Pulmonary artery endothelial cell (primary cell): ENCODE measurements around the gene AVPR1A. TPM values are rescaled to one million over a fixed set of nuclear protein-coding genes. Genes with fewer than 3 reads are reported as not detected.
"Not testable (repeated sequence)": the region's sequence is repeated elsewhere in the genome, so short reads cannot be mapped to it uniquely, and the experiment has no call there.

Experiments used
- DNase-seq: peaks from one replicate; pipeline ENCODE4 v3.0.0-alpha.2; 2011; ENCODE audit warnings: low read depth, low spot score
- total RNA-seq: library from RNA; depleted of rRNA; stranded (reverse); fragments of >200 nt; gene quantifications from 2 replicates; pipeline ENCODE4 v1.2.3, GENCODE V29; 2014

The AVPR1A gene
- not detected in 2 replicates for total RNA-seq

DNA sequence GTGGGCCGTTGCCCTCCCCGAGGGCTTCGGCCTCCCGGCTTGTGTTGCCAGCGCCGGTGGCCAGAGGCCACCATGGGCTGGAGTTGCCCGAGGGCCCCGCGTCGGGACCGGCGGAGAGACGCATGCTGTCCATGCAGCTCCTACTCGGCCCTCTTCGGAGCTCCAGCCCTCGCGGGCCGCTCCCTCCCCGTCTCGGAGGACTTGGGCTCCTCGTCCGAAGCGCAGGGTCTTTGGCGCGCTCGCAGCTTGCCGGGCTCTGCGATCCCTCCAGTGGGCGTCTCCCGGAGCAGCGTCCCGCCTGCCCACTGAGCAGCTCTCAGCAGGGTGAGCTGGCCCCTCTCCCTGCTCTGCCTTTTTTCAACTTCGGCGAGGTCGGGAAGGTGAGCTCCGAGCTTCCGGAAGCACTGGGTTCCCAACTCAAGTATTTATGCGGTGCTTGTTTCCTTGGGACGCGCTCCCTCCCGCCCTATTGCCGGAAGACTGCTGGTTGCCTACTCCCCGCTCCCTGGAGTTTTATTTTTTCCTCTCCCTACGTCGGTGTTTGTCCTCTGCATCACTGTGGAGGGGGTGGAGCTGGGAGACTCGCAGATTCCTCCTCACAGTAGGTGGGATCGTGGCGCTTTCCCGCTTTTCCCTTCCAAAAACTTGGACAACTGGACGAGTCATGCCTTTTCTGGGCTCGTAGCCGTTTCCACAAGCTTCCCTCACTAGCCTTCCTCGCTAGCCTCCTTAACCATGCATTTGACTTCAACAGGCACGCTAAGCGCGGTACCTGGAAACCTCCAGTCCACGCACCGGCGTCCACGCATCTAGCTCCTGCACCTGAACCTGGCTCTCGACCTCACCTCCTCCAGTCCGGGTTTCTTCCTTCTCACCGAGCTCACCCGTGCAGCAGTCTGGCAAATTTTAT is at the start of gene AVPR1A:
AVPR1A (minus strand) TSS at position 489 of the 910 bp plus-strand sequence; CDS start at position 124, 365 bp downstream.
- no peak for DNase-seq

DNA sequence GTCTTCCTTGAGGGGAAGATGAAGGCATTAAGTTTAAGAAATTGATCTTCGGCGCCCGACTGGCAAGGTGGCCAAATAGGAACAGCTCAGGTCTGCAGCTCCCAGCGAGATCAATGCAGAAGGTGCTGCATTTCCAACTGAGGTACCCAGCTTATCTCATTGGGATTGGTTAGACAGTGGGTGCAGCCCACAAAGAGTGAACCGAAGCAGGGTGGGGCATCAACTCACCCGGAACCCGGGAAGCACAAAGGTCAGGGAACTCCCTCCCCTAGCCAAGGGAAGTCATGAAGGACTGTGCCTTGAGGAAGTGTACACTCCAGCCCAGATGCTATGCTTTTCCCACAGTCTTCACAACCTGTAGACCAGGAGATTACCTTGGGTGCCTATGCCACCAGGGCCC is 45.2 kb upstream of the AVPR1A start:
- no peak for DNase-seq

DNA sequence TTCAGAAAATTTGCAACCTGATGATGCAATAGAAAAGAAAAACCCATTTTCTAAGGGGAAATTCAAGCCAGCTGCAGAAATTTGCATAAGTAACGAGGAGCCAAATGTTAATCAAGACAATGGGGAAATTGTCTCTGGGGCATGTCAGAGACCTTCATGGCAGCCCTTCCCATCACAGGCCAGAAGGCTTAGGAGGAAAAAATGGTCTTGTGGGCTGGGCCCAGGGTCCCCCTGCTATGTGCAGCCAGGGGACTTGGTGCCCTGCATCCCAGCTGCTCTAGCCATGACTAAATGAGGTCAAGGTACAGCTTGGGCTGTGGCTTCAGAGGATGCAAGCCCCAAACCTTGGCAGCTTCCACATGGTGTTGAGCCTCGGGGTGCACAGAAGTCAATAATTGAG is 28.2 kb upstream of the AVPR1A start:
- DNase-seq = no peak

DNA sequence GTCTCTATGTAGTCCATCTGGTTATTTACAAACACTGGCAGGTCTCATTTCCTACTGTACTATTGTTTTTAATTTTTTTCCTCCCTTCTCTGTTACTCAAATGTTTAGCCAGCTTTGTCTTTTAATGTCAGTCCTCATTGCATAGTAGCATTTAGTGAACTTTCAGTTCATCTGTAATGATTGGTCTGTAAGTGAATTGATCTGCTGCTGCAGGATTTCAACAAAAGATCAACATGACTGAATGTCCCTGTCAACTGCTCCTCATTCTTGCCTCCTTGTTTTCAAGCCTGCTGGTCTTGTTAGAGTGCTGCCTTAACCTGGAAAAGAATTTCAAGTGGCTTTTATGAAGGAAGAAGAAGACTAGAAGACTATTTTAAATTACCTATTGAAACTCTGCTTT is 19.3 kb upstream of the AVPR1A start:
- DNase-seq = no peak

DNA sequence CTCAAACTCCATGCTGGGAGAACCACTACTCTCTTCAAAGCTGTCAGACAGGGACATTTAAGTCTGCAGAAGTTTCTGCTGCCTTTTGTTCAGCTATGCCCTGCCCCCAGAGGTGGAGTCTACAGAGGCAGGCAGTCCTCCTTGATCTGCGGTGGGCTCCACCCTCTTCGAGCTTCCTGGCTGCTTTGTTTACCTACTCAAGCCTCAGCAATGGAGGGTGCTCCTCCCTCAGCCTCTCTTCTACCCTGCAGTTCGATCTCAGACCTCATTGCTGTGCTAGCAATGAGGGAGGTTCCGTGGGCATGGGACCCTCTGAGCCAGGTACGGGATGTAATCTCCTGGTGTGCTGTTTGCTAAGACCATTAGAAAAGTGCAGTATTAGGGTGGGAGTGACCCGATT is 16.7 kb upstream of the AVPR1A start:
- DNase-seq = not testable (repeated sequence)

DNA sequence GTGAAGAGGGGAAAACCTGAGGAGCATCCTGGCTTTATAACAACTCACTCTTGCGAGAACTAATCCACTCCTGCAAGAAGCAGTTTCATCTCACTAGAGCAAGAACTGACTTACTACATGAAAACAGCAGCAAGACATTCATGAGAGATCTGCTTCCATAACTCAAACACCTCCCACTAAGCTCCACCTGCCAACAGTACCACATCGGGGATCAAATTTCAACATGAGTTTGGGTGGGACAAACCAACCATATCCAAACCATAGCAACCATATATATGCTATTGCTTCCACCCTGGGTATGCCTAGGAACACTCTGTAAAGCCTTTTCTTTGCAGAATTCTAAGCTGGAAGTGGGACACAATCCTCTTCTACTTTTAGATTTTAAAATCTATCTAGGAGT is 13.9 kb upstream of the AVPR1A start:
- no peak for DNase-seq

DNA sequence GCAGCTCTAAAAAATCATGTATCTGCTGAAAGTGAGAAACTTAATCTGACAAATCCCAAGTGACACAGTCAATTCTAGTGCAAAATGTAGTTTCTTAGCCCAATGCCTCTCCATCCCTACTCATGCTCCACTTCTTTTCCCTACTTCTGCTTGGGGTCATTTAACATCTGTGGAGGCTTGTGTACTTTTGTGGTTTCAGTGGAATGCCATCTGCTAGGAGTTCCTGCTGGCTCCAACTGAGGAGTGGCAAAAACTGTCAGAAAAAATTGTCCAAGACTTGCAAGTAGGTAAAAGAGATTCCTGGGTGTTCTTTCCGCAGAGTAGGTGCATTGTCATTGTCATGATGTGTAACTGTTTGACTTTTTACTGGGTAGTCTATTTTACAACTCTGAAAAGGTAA is 12.5 kb upstream of the AVPR1A start:
- DNase-seq = no peak

DNA sequence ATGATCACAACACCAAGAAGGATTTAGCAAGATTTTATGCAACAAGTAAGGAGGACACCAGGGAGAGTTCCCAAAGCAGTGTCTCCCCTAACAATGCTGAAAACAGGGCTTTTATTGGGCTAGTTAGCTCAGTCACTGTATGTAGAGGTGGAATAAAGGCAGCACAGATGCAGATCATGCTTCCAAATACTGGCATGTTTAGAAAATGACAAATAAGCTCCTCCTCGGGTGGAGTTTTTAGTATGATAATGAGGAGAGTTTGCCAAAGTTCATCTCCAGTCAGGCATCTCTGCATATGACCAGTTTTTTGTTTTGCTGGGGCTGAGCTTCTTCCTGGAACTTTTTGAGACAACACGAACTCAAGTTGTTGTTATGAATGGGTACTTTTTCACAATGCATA is 4.4 kb upstream of the AVPR1A start:
- no peak for DNase-seq

DNA sequence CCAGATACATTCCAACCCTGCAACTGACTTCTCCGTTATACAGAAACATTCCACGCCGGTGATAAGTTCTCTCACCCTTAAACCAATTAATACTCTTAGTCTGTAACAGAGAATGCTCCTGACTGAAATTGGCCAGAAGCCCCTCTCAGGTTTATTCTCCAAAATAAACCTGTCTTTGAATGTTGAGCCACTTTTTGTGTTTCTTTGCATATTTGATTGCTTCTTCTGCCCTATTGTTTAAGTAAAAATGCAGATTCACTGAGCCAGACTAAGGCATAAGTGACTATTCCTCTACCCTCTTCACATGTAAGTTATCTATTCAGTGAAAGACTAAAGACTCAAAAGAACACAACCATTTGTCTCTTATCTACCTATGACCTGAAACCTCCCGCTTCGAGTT is 3.6 kb upstream of the AVPR1A start:
- no peak for DNase-seq

DNA sequence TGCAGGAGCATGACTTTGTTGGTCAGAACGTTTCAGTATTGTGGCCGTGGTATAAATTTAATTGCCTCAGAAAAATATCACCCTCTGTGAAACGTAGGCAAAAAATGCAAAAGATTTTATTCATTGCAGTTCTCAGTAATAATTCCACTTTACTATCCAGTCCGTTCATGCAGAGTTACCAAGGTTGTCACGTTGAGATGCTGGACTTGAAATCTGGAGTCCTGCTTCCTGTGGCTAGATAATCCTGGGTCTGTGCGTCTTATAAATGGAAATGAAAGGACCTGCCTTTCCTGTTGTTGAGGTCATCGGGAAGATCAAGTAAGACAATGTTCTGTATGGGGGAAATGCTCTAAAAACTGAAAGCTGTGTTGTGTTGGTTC is 1.3 kb upstream of the AVPR1A start:
- no peak for DNase-seq

DNA sequence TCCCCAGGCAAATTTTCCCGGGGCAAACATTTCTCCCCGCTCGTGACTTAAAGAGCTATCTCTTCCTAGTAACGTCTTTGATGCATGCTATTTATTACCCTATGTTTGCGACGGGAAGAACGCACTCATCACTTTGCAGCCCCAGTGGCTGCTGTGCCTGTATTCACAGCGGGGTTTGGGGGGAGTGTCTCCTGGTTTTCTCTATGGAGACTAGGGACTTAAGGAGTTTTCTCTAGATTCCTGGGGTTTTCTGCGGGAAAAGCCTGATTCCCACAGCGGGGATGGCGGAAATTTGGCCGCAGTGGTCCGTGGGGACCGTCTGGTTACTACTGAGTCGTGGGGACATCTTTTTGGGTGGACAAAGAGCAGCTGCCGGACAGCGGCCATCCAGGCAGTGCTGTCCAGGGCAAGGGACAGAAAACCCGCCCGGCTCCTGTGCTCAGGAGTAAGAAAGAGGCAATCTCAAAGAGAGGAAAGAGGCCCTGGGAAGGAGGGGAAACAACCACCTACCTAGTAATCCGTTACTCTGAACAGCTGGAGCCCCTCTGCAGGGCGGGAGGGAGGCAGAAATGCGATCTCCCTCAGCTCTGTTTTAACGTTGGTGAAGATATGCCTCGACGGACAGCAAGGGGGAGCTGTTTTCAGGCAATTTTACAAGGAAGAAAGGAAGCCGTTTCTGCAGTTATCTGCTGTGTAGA is 771 bp upstream of the AVPR1A start:
- DNase-seq = no peak

DNA sequence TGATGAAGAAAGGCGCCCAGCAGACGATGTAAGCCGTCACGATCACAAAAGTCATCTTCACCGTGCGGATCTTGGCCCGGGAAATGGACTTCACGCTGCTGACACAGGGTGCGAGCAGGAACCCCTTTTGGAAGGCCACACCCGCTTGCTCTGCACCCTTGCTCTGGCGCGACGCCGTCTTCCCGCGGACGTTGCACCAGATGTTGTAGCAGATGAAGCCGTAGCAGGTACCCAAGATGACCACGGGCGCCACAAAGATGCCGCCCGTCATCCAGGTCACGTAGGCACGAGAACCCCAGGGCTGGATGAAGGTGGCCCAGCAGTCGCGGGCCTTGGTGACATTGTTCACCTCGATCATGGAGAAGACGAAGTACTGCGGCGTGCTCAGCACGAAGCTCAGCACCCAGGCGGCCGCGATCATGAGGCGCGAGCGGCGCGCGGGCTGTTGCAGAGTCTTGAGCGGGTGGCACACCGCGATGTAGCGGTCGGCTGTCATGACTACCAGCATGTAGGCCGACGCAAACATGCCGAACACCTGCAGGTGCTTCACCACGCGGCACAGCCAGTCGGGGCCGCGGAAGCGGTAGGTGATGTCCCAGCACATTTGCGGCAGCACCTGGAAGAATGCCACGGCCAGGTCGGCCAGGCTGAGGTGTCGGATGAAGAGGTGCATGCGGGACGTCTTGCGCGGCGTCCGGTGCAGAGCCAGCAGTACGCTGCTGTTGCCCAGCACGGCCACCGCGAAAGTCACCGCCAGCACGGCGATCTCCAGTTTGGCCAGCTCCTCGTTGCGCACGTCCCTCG is 890 bp downstream of the AVPR1A start:
- DNase-seq = no peak

DNA sequence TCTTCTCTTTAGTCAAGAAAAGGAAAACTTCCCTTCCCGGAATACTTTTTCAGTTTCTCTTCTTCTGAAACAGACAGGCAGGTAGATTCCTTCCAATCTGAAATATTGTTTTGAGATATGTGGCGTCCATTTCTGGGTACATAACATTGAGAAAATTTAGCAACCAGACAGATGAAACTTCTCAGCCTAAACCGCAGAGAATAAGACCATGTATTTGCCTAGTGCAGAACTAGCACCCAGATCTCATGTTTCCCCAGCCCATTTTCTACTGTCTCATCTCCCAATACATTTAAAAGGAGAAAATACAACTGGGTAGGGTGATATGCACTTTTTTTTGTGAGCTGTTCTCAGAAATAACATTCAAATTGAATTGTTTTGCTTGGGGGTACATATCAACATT is 6.4 kb downstream of the AVPR1A start:
- no peak for DNase-seq

DNA sequence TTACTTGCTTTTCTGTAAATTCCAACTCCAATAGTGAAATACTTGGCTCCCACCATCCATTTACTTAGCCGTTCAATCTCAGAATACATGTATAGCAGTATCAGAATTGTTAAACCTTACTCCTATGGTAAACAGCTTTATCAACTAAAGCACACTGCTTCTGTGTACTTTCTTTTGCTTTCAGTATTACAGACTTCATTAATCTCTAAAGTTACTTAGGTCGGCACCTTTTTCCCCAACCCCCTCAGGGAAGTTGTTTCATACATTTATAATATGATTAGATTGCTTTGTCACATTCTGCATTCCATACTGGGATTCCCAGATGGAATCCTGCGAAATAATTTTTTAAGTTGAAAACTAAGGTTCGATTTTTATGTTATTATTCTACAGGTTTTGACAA is 12.5 kb downstream of the AVPR1A start:
- no peak for DNase-seq

DNA sequence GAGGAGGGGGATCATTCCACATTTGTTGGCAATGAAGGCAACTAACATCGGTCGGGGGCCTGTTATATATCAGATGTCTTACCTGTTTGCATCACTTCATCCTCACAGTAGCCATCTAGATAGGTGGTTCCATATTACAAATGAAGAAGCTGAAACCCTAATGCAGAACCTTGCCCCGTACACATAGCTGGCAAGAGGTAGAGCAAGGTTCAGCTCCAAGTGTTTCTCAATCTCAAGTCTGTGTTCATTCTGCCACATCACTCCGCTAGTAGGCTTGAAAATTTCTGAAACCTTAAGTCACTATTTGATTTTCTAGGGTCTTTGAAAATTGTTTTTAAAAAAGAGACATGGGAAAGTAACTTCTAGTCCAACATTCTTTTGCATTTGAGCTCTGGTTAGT is 17.0 kb downstream of the AVPR1A start:
- no peak for DNase-seq

DNA sequence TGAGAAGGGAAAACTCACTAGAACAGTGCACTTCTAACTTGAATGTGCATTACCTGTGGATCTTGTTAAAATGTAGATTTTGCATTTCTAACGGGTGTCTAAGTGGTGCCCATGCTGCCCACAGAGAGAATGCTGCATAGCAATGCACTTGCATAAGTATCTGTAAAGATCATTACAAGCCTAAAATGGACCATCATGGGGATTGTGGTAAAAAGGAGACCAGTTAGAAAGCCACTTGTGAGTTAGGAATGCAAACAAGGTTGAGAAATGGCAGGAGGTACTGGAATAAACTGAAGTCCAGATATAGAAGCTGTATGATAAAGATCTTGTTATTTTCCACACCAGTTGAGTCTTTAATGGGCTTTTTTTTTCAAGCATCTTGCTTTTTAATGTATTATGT is 18.8 kb downstream of the AVPR1A start:
- no peak for DNase-seq

DNA sequence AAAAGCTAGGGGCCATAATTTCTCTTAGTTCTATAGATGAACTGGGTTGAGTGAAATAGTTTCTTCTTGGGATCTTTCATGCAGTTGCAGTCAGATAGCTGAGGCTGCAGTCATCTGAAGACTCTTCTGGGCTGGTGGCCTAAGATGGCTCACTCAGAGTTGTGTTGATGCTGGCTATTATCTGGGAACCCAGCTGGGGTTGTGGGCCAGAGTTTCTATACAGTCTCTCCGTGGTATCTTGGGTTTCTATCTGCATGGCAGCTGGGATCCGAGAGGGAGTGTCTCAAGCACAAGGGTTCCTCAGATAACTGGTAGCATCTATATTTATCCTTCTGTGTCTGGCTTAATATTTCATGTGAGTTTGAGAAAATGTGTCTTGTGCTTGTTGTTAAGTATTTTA is 21.1 kb downstream of the AVPR1A start:
- no peak for DNase-seq

DNA sequence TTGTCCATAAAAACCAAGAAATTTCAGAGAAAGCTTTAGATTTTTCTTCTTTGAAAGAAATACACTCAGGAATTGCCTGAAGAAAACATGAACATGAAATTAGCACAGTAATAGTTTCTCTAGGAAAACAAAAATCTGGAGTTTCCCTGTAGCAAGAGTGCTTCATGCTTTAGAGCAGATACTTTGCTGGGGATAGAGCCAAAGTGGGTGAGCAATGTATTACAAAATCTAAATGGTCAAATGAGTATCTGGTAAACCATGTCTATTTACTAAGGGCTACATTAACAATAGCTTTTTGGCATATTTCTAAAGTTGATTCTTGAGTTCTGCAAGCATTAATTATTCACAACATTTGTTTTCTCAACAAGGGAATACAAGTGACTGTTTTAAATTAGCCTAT is 26.2 kb downstream of the AVPR1A start:
- no peak for DNase-seq

DNA sequence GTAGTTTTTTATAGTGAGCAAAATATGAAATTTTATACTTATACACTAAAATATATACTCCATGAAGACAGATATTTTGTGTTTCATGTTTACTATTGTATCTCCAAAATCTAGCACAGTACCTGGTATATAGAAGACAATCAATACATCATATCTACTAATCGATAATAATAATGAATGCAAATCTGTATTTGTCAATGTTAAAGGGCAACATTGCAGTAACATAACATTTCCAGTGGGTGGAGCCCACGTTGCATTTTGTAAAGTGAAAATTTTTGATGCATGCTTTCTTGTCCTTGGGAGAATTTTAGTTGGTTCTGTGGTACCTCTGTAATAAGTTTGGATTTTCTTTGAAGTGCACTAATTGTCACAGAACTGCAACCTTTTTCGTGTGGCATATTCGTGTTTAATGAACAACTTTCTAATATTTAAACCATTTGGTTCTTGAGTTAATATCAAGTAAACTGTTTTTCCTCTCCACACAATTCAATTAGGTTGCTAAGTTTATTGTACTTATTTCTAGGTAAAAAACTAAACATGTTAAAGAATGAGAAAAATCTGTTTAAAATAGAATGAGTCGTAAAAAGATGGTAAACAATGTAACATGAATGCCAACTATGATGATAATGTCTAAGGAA is 47.4 kb downstream of the AVPR1A start:
- no peak for DNase-seq

DNA sequence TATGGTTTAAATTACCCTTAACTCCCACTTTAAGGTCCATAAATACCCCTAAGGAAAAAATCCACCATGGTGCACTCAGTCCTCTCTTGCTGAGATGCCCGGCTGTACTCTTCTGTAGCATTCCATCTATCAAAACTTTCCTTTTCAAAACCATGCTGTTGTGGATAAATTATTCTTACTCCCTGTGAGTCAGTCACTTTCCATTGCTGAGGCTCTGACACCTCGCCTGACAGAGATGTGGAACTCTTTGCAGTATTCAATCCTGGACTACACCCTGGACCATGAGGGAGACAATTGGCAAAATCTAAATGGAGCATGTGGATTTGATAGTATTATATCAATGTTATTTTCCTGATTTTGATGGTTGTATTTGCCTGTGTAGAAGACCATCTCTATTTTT is 49.1 kb downstream of the AVPR1A start:
- no peak for DNase-seq

DNA sequence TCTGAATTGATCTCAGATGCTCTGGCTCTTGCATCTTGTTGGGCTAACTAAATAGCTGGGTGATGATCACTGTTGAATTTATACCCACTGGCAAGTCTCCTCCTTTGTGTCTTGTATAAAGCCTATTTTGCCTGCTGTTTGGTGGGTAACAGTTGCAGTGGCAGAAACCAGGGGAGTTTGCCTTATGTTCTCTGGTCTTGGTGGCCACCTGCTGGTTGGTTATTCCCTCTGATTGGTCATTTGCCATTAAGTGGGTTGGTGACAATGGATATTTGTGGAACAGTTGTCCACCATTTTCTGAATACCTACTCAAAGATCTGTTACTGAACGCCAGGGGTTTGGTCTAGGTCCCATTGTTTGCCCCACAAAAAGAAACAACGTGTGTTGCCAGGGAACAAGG is 52.1 kb downstream of the AVPR1A start:
- no peak for DNase-seq
